K562 (cell line): Measurements from ENCODE around the gene BRME1. TPM values are rescaled to one million over a fixed set of nuclear protein-coding genes. Genes with fewer than 3 reads are reported as not detected.
A peak's percentile ranks its signal among the peaks of the same experiment; 100 is the strongest.

Source experiments
- CC2D1A ChIP-seq: fragments of 450-650 bp; IDR thresholded peaks from 2 replicates; pipeline ENCODE4 v1.6.1; 2017; ENCODE audit warnings: mild to moderate bottlenecking
- CHD1 ChIP-seq: fragments of 200-600 bp; sonication (generic); IDR thresholded peaks from one replicate; pipeline ENCODE4 v1.6.1; 2012; ENCODE audit warnings: mild to moderate bottlenecking, moderate library complexity, low read length, inconsistent platforms
- E2F8 ChIP-seq: fragments of 450-650 bp; IDR thresholded peaks from 2 replicates; pipeline ENCODE4 v1.7.1; 2018; ENCODE audit warnings: mild to moderate bottlenecking, low read depth; ENCODE audit not compliant: partially characterized antibody
- FOS ChIP-seq: IDR thresholded peaks from 3 replicates; pipeline ENCODE4 v1.6.1; 2011; ENCODE audit not compliant: insufficient read length; ENCODE audit errors: extremely low read depth
- HDGF ChIP-seq: fragments of 450-650 bp; IDR thresholded peaks from 2 replicates; pipeline ENCODE4 v1.6.1; 2016
- HMGXB4 ChIP-seq: sonication (generic); formaldehyde crosslinking; IDR thresholded peaks from 2 replicates; pipeline ENCODE4 v1.8.1; 2023; ENCODE audit warnings: mild to moderate bottlenecking, missing genetic modification reagents
- MCM5 ChIP-seq: fragments of 450-650 bp; IDR thresholded peaks from 2 replicates; pipeline ENCODE4 v1.6.1; 2016; ENCODE audit warnings: low read depth
- RBM14 ChIP-seq: fragments of 200-400 bp; formaldehyde crosslinking; IDR thresholded peaks from 2 replicates; pipeline ENCODE4 v1.6.1; 2018; ENCODE audit warnings: low read depth, mild to moderate bottlenecking, low read length, moderate library complexity, borderline replicate concordance; ENCODE audit not compliant: insufficient read depth
- SRSF3 ChIP-seq: fragments of 200-400 bp; formaldehyde crosslinking; IDR thresholded peaks from 2 replicates; pipeline ENCODE4 v1.6.1; 2016; ENCODE audit warnings: mild to moderate bottlenecking, low read length, moderate library complexity; ENCODE audit not compliant: insufficient read depth
- TAF9B ChIP-seq: fragments of 450-650 bp; IDR thresholded peaks from 2 replicates; pipeline ENCODE4 v1.6.1; 2018; ENCODE audit warnings: mild to moderate bottlenecking; ENCODE audit not compliant: partially characterized antibody
- ZFX ChIP-seq: sonication (generic); formaldehyde crosslinking; IDR thresholded peaks from 2 replicates; pipeline ENCODE4 v1.8.0; 2022; ENCODE audit warnings: mild to moderate bottlenecking, missing genetic modification reagents, moderate library complexity
- ZNF263 ChIP-seq: sonication (generic); formaldehyde crosslinking; IDR thresholded peaks from 2 replicates; pipeline ENCODE4 v1.8.0; 2022; ENCODE audit warnings: mild to moderate bottlenecking, missing genetic modification reagents, borderline replicate concordance
- ZSCAN32 ChIP-seq: fragments of 450-650 bp; formaldehyde crosslinking; IDR thresholded peaks from 2 replicates; pipeline ENCODE4 v1.4.0; 2020; ENCODE audit warnings: mild to moderate bottlenecking, moderate library complexity
- polyA plus RNA-seq, 8 experiments: library from polyadenylated mRNA; depleted of rRNA in 4 of 8; stranded (reverse) in 5 of 8; unstranded in 3 of 8; fragments of >200 nt; fragmentation: Nextera tagmentation in 2 of 8; fragmentation: Illumina TruSeq in 1 of 8; extraction: Ambion mirVana in 2 of 8; extraction: Trizol in 1 of 8; gene quantifications; 2 replicates each; pipeline versions ENCODE4 v1.2.1 to v1.2.3, GENCODE V29; 2011 to 2014; ENCODE audit warnings: inconsistent platforms in 1 of 8, missing spikeins in 1 of 8
- total RNA-seq, 7 experiments: library from RNA; depleted of rRNA in 6 of 7; stranded (reverse); fragments of >200 nt in 6 of 7; fragmentation: Illumina TruSeq in 2 of 7; extraction: Trizol in 2 of 7; gene quantifications; 2 replicates each; pipeline versions ENCODE4 v1.2.1 to v1.2.3, GENCODE V29; 2011 to 2021; ENCODE audit warnings: low replicate concordance in 1 of 7
- TF ChIP-seq, protein P1 (sequence below): sonication (generic); formaldehyde crosslinking; IDR thresholded peaks from 2 replicates; pipeline ENCODE4 v1.8.0; 2022; ENCODE audit warnings: mild to moderate bottlenecking, missing genetic modification reagents
- TF ChIP-seq, protein P2 (sequence below): fragments of 250-450 bp; sonication (Bioruptor Pico); IDR thresholded peaks from 2 replicates; pipeline ENCODE4 v1.5.0; 2020; ENCODE audit warnings: mild to moderate bottlenecking, borderline replicate concordance

BRME1 gene
- total and polyA plus RNA-seq, 9 of the 15 experiments (the other 6 are each of a cell fraction or from before 2014, with no cell fraction given), result 0.75 to 6.1 (median 3.6) TPM

DNA sequence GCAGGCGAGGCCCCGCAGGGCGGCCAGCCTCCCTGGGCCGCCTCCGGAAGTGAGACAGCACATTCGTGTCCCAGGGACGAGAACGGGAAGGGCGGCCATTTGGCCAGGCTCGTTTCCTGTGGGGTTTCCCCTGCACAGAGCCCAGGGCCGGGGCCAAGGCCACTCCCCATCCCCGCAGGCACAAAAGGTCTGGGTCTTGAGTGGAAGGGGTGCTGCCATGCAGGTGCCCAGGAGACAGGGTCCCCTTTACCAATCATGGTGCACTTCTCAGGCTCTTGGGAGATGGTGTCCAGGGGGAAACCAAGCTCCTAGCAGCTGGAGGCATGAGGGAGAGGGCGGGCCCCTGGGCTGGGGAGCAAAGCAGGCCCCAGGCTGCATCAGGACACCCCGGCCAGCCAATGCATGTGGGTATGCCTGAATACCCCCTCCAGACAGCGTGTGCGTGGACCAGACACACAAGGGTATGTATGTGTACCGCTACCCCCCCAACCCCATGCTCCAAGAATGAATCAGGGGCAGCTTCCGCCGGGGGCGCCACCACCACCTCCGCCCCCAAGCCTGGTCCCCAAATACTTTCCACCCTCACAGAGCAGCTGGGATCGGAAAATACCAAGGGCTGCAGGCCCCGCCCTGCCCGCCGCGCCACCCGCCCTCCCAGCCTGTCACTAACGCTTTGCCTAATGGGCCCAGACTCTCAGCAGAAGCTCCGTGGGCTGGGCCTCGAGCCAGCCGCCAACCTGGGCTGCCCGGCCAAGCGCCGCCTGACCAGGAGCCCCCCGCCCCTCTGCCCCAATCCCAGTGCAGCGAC, 66.6 kb downstream of the BRME1 start (continued):
- TF ChIP-seq, protein P1, sequence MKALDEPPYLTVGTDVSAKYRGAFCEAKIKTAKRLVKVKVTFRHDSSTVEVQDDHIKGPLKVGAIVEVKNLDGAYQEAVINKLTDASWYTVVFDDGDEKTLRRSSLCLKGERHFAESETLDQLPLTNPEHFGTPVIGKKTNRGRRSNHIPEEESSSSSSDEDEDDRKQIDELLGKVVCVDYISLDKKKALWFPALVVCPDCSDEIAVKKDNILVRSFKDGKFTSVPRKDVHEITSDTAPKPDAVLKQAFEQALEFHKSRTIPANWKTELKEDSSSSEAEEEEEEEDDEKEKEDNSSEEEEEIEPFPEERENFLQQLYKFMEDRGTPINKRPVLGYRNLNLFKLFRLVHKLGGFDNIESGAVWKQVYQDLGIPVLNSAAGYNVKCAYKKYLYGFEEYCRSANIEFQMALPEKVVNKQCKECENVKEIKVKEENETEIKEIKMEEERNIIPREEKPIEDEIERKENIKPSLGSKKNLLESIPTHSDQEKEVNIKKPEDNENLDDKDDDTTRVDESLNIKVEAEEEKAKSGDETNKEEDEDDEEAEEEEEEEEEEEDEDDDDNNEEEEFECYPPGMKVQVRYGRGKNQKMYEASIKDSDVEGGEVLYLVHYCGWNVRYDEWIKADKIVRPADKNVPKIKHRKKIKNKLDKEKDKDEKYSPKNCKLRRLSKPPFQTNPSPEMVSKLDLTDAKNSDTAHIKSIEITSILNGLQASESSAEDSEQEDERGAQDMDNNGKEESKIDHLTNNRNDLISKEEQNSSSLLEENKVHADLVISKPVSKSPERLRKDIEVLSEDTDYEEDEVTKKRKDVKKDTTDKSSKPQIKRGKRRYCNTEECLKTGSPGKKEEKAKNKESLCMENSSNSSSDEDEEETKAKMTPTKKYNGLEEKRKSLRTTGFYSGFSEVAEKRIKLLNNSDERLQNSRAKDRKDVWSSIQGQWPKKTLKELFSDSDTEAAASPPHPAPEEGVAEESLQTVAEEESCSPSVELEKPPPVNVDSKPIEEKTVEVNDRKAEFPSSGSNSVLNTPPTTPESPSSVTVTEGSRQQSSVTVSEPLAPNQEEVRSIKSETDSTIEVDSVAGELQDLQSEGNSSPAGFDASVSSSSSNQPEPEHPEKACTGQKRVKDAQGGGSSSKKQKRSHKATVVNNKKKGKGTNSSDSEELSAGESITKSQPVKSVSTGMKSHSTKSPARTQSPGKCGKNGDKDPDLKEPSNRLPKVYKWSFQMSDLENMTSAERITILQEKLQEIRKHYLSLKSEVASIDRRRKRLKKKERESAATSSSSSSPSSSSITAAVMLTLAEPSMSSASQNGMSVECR (CRISPR knock-in tag), result 0 out of 2 replicates have a peak, but pooled peaks have one; percentile 62
- 0 out of 2 replicates have a peak, but pooled peaks have one; percentile 66 for TF ChIP-seq HMGXB4 (CRISPR knock-in tag)
- no peak for TF ChIP-seq MCM5
- TF ChIP-seq CHD1, result peak; percentile 76
- no peak; the same call in 1 of the 2 replicates for TF ChIP-seq CC2D1A
- TF ChIP-seq TAF9B, result peak; percentile 62
- peak; percentile 32; the same call in 1 of the 2 replicates for TF ChIP-seq ZNF263 (CRISPR knock-in tag)
- TF ChIP-seq, protein P2, sequence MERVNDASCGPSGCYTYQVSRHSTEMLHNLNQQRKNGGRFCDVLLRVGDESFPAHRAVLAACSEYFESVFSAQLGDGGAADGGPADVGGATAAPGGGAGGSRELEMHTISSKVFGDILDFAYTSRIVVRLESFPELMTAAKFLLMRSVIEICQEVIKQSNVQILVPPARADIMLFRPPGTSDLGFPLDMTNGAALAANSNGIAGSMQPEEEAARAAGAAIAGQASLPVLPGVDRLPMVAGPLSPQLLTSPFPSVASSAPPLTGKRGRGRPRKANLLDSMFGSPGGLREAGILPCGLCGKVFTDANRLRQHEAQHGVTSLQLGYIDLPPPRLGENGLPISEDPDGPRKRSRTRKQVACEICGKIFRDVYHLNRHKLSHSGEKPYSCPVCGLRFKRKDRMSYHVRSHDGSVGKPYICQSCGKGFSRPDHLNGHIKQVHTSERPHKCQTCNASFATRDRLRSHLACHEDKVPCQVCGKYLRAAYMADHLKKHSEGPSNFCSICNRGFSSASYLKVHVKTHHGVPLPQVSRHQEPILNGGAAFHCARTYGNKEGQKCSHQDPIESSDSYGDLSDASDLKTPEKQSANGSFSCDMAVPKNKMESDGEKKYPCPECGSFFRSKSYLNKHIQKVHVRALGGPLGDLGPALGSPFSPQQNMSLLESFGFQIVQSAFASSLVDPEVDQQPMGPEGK (CRISPR knock-in tag), result no peak
- 0 out of 2 replicates have a peak, but pooled peaks have one; percentile 21 for TF ChIP-seq HDGF
- TF ChIP-seq ZSCAN32 (CRISPR knock-in tag), result no peak
- peak; percentile 39; the same call in 1 of the 2 replicates for TF ChIP-seq ZFX
- no peak for TF ChIP-seq SRSF3
- peak; percentile 45 for TF ChIP-seq E2F8
- TF ChIP-seq FOS, result no peak
- TF ChIP-seq RBM14, result peak; percentile 67; the same call in 1 of the 2 replicates
